Measurements from ENCODE around the gene NCAN. TPM values are rescaled to one million over a fixed set of nuclear protein-coding genes. Genes with fewer than 3 reads are reported as not detected.

The NCAN gene
- total and polyA plus RNA-seq, 2 of the 4 experiments (the other 2 are of a cell fraction), result not detected

DNA sequence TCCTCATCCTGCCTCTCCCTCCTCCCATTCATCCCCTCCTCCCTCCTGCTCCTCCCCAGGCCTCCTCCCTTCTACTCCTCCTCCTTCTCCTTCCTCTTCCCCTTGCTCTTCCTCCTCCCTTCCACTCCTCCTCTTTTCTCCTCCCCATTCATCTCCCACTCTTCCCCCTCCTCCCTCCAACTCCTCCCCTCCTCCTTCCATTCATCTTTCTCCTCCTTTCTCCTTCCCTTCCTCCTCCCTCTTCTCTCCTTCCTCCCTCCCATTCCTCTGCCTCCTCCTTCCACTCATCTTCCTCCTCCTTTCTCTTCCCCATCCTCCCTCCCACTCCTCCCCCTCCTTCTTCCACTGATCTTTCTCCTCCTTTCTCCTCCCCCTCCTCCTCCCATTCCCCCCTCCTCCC is 27.9 kb downstream of the NCAN start:
- no peak overlapping the region for H4K5ac ChIP-seq (ENCODE audit: low read depth, low read length)
- H3K27ac ChIP-seq (ENCODE audit: insufficient read depth, low read length), result no peak overlapping the region
- H4K91ac ChIP-seq (ENCODE audit: insufficient read depth, low read depth, low read length), result no peak overlapping the region
- H4K20me1 ChIP-seq (ENCODE audit: insufficient read depth, low read length), result no peaks in the 10 kb centered on the region
- no peaks in the 10 kb centered on the region for H3K36me3 ChIP-seq (ENCODE audit: control insufficient read depth, insufficient read depth, low read length)
- no peak overlapping the region for H3K56ac ChIP-seq (ENCODE audit: extremely low read depth, insufficient read depth, low read length)
- ATAC-seq (ENCODE audit: low read depth), result no peak
- H3K23ac ChIP-seq (ENCODE audit: low read depth, low read length), result no peak overlapping the region
- no peak overlapping the region for H4K8ac ChIP-seq (ENCODE audit: low read depth in 2 of 2, low read length in 2 of 2)
- CTCF ChIA-PET, result no interaction called here
- no peak overlapping the region for H2AK9ac ChIP-seq (replicated peaks; ENCODE audit: low read depth, low read length, poor library complexity)
- no peaks in the 10 kb centered on the region for H3K79me1 ChIP-seq (ENCODE audit: low read depth in 1 of 2, low read length in 2 of 2)
- H2AFZ ChIP-seq (replicated peaks; ENCODE audit: low read length, poor library complexity), result no peak overlapping the region
- H2BK5ac ChIP-seq (ENCODE audit: low read depth, low read length, poor library complexity, severe bottlenecking), result no peak overlapping the region
- H3K18ac ChIP-seq (ENCODE audit: low read depth, low read length), result no peak overlapping the region
- no peaks in the 10 kb centered on the region for H3K9me1 ChIP-seq (ENCODE audit: insufficient read depth, low read length)
- H3K4me3 ChIP-seq (ENCODE audit: insufficient read depth, low read depth, low read length), result no peak overlapping the region
- H3K9ac ChIP-seq (ENCODE audit: low read depth, low read length), result no peak overlapping the region
- H3K4me2 ChIP-seq (ENCODE audit: low read depth, low read length), result no peak overlapping the region
- H3K14ac ChIP-seq (replicated peaks; ENCODE audit: low read depth, low read length), result no peak overlapping the region
- H2BK15ac ChIP-seq (ENCODE audit: low read depth, low read length), result no peak overlapping the region
- no peak overlapping the region for H2BK20ac ChIP-seq (ENCODE audit: low read depth, low read length)
- peaks cover 2% of the 10 kb centered on the region; the same call in 1 of the 2 replicates for H3K27me3 ChIP-seq (ENCODE audit: control insufficient read depth, insufficient read depth, low read length)
- no peak overlapping the region for H2AK5ac ChIP-seq (ENCODE audit: low read depth, low read length)
- no peak overlapping the region for H3K4ac ChIP-seq (ENCODE audit: low read depth, low read length)
- BruUV-seq (replicated peaks), result no TSS peak
- DNase-seq, result no peak
- in situ Hi-C loops (cut with MboI; ENCODE audit: low sequenced_read_pairs), result no loop called here
- peaks cover 6% of the 10 kb centered on the region for H3K9me3 ChIP-seq (ENCODE audit: control insufficient read depth, insufficient read depth, low read length)
- POLR2A ChIA-PET (ENCODE audit: unreplicated experiment), result no interaction called here
- H2BK120ac ChIP-seq (ENCODE audit: low read depth, low read length), result no peak overlapping the region
- dilution Hi-C loops (cut with HindIII; ENCODE audit: low sequenced_read_pairs, unreplicated experiment), result no loop called here
- intact Hi-C loops (cut with micrococcal nuclease), result no loop called here
- H3K4me1 ChIP-seq (ENCODE audit: control insufficient read depth, insufficient read depth, low read length), result no peaks in the 10 kb centered on the region
- TF ChIP-seq, protein P1, sequence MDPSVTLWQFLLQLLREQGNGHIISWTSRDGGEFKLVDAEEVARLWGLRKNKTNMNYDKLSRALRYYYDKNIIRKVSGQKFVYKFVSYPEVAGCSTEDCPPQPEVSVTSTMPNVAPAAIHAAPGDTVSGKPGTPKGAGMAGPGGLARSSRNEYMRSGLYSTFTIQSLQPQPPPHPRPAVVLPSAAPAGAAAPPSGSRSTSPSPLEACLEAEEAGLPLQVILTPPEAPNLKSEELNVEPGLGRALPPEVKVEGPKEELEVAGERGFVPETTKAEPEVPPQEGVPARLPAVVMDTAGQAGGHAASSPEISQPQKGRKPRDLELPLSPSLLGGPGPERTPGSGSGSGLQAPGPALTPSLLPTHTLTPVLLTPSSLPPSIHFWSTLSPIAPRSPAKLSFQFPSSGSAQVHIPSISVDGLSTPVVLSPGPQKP (IDR thresholded peaks at IDR 0.05; ENCODE audit: borderline replicate concordance, low read depth, low read length), result no peak
- TF ChIP-seq NFE2L2 (IDR thresholded peaks at IDR 0.05; ENCODE audit: low read depth, low read length) (no peak), POLR2A (IDR thresholded peaks at IDR 0.05; ENCODE audit: low read depth, low read length) (no peak), RAD21 (IDR thresholded peaks at IDR 0.05; ENCODE audit: low read length) (no peak), BHLHE40 (IDR thresholded peaks at IDR 0.05; ENCODE audit: low read depth, low read length) (no peak), RFX5 (IDR thresholded peaks at IDR 0.05; ENCODE audit: low read depth, low read length) (no peak), RCOR1 (IDR thresholded peaks at IDR 0.05; ENCODE audit: insufficient replicate concordance, low read length) (no peak), FOS (IDR thresholded peaks at IDR 0.05; ENCODE audit: low read depth, low read length) (no peak), MXI1 (IDR thresholded peaks at IDR 0.05; ENCODE audit: borderline replicate concordance, low read depth, low read length) (no peak), MAFK (IDR thresholded peaks at IDR 0.05; ENCODE audit: low read depth, low read length) (no peak)
- TF ChIP-seq, protein P2, sequence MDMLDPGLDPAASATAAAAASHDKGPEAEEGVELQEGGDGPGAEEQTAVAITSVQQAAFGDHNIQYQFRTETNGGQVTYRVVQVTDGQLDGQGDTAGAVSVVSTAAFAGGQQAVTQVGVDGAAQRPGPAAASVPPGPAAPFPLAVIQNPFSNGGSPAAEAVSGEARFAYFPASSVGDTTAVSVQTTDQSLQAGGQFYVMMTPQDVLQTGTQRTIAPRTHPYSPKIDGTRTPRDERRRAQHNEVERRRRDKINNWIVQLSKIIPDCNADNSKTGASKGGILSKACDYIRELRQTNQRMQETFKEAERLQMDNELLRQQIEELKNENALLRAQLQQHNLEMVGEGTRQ (IDR thresholded peaks at IDR 0.05; ENCODE audit: low read depth, low read length), result no peak
